Left lobe of liver (tissue), 2 donors: ENCODE data around the gene CA10. TPM values are rescaled to one million over a fixed set of nuclear protein-coding genes. Genes with fewer than 3 reads are reported as not detected.
A peak's percentile ranks its signal among the peaks of the same experiment; 100 is the strongest.

Experiments
- ATAC-seq: fragments of 200-7000 bp; cut with Tn5 transposase; one replicate; pipeline ENCODE4 v1.9.1; 2020; ENCODE audit warnings: mild to moderate bottlenecking, moderate library complexity
- DNase-seq: peaks from one replicate; pipeline ENCODE4 v3.0.0-alpha.2; 2020; ENCODE audit warnings: low spot score
- total RNA-seq: library from RNA; stranded (reverse); gene quantifications from one replicate; pipeline ENCODE4 v1.2.1, GENCODE V29; 2021
- donor health status: DM: no; HTN: no; CAD: no; lungs with moderate emphysema.
- donor health status: DM: no; HTN: yes; CAD: no.

Gene CA10
- total RNA-seq, 1 donor from 2014 or later = not detected

DNA sequence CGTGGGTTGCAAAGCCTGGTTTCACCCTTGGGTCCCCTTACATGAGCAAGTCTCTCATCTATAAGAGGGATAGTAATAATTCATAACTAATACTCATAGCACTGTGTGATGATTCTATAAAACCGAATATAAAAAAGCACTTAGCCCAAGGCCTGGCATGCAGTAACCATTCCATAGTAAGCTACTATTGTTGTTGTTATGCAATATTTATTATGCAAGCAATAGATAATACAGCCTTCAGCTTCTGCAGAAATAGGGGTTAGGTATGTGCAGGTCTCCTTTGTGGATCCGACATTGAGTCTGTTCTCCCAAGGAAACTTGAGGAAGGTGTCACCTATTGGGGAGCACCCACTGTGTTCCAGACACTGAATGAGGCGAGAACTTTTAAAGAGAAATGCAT, 497.1 kb downstream of the CA10 start:
- no peak for ATAC-seq
- no peak for DNase-seq

DNA sequence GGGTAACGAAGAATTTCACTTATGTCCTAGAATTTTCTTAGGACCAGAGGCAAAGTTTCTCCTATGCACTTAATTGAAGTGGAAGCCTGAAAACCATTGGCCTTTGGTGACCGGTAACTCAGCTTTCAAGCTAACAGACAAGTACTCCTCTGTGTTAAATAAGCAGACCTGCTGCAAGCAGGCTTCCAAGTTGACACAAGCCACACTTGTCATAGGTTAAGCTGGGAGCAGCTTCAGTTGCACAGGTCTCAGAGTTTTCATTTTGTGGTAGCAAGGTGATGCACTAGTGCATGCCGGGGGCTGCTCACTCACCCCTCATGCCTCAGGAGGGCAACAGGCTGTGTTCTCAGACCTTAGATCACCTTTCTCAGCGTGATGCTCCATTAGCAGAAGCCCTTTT, 498.2 kb downstream of the CA10 start:
- ATAC-seq = no peak
- no peak for DNase-seq

DNA sequence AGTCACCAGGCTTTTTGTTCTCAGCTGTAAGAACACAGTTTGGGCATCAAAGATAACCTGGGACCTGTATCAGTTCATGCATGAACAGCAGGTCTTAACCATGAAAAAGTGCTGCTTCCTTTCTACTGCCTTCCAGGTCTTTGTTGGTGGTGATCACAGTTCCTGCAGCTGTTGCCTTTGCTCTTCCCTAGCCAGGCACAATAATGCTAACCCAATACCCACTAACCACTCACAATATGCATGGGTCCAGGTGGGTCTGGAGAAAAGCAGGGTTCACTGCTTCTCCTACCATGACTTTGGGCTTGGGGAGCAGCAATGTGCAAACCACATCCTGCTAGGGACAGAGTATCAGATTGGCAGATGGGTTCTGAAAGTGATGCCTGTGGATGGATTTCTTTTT, 501.3 kb downstream of the CA10 start:
- ATAC-seq (no peak), DNase-seq (no peak)

DNA sequence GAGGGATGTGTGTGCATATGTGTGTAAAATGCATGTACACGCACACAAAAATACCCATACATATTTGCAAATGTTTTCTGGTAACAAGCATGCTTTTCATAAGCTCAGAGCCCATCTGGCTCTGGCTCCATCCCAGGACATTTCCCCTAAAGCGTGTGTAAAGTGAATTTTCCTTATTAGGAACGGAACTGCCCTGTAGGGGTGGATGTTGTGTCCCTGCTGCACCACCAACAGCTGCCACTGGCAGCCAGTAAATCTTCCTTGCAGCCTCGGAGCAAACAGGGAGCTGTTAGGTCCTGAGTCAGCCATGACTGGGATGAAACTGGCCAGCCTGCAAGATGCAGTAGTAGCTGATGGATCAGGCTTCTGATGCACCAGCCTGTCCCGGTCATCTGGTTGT, 504.6 kb downstream of the CA10 start:
- no peak for ATAC-seq

DNA sequence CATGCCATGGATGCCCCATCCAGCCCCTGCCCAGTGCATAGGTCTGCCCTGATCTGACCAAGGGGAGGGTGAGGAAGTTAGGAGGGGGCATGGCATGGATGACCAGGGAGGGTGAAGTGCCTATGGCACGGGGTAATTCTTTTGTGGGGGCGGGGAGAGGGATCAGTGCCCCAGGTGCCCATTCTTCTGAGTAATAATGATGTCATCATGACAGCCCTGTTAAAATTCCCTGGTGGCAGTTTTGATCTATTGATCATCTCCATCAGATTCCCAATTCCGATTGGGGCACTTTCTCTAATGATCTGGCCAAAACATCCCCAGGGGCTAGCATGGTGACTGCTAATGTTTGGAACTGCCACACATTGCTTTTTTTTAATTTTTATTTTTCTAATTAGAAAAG, 506.0 kb downstream of the CA10 start:
- DNase-seq (no peak), ATAC-seq (no peak)

More for the DNA sequence above, 504.6 kb downstream of the CA10 start:
- no peak for DNase-seq

DNA sequence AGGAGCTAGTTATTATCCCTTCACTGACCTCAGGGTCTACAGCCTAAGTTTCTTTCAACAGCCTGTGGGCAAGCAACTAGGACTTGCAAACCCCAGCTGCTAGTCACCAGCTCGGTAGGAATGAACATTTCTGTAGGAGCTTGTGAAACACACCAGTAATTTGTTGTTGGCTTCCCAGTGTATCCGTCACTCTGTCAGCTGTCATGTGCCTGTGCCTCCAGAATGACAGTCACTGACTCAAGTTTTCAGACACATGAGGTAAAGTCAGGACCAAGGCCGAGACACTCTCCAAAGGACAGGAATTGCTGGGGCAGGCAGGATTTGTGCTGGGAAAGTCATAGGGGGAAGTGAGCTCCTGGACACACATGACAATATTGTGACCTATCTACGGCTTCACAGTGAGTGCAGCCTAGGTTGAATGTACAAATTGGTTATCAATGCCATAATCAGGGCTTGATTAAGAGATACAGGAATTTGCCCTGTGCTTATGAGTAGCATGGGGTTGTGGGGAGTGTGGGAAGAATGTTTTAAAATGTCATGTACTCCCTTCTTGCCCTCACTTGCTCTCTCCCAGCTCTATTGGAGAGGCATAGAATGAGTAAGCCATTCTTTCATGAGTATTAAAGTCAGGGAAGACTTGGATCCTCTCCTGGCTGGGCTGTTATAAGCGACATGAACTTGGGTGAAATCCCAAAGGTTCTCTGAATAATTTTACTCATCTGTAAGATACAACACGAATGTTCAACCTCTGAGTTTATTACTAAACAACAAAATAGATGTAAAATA, 506.8 kb downstream of the CA10 start:
- ATAC-seq = no peak

DNA sequence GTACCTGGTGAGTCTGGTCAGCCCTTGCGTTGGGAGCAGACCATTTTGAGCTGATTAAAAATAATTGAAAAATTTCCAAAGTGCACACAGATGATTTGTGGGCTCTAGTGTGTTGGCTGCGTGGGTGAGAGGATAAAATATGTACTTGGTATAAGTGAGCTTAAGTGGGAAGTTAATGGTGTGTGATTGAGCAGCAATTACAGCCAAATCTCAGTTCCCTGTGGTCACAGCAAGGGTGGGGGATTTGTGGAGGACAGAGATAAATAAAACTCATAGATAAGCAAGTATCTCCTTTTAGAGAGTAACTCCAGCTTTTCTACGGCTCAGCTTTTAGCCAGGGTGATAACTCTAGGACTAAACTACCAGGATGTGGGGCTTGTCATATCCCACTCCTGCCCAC, 507.7 kb downstream of the CA10 start:
- ATAC-seq (no peak), DNase-seq (no peak)

More for the DNA sequence above, 506.8 kb downstream of the CA10 start:
- DNase-seq = no peak

DNA sequence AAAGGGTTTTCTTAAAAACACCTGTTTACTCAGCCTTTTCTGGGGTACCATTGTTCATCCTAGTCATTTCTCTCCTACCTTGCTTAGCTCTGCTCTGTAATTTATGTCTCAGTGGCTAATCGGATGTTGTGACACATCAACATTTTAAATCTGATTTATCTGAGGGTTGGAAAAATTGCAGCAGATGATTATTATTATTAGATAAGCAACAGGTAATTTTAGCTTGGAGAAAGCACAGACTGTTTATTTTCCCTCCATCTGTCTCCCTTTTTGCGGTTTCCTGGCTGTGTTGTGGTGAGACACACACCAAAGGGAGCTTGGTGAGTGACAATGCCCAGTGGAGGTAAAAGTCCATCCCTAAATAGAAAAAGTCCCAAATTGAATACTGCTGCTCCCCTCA, 508.3 kb downstream of the CA10 start:
- DNase-seq = no peak
- ATAC-seq = no peak

DNA sequence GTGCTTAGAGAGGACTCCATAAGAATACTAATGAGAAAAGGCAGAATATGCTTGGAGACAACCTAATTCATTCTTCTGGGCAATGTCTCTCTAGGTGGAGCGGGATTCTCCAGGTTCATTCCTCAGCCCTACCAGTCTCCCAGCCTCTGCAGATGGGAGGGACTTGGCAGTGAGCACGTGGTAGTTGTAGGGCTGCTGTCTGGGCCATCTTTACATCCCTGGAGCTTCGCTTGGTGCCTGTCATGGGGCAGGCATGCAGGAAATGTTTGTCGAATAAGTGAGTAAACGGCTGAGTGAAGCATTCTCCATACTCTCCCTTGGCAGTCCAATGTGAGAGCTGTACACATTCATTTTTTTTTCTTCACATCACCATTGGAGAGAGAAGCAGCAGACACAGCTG, 510.7 kb downstream of the CA10 start:
- ATAC-seq (no peak), DNase-seq (no peak)

DNA sequence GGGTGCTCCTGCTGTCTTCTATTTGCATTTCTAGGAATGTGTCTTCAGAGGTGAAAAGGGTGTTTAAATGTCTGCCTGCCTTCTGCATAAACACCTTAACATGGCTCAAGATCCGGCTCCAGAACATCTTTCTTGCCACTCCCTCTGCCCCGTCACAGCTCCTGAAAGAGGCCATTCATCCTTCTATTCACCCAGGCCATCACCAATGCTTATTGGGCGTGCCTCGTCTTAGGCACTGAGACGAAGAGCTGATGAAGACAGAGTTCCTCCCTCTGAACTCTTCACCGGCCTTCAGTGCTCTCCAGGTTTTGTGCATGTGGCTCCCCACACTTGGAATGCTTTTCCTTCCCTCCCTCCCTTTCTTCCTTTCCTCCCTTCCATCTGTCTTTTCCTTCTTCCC, 511.4 kb downstream of the CA10 start:
- no peak for DNase-seq
- ATAC-seq = no peak

DNA sequence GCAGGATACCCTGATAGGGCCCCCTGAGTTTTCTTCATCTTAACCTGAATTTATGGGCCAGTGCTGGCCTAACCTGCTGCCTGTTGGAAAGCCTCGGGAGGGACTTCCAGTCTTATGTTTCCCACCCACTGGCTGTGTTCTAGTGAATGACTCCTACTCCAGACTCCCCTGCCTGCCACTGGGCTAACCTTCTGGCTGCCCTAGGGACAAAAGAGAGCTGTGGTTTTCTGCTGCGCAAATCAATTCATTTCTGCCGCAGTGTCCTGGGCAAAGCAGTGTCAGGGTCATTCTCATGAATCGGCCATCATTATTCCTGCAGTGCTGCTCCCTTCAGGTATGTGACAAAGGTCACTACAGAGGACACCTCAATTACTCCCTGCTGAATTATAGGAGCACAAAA, 512.0 kb downstream of the CA10 start:
- ATAC-seq (no peak), DNase-seq (no peak)

DNA sequence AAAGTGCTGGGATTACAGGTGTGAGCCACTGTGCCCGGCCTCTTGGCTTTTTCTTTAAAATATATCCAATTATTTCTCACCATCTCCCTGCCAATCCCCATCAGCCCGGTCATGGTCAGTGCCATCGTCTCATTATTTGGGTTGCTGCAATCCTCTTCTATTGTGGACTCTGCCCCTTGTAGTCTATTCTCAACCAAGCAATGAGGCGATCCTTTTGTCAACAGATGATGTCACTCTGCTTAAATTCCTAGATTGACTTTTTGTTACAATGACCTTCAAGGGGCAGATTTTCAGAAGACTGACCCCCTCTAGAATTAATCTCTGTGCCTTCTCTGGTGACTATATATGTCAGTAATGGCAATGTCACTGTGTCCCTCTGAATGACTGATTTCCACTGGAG, 513.5 kb downstream of the CA10 start:
- peak; percentile 70 for ATAC-seq
- DNase-seq = no peak

DNA sequence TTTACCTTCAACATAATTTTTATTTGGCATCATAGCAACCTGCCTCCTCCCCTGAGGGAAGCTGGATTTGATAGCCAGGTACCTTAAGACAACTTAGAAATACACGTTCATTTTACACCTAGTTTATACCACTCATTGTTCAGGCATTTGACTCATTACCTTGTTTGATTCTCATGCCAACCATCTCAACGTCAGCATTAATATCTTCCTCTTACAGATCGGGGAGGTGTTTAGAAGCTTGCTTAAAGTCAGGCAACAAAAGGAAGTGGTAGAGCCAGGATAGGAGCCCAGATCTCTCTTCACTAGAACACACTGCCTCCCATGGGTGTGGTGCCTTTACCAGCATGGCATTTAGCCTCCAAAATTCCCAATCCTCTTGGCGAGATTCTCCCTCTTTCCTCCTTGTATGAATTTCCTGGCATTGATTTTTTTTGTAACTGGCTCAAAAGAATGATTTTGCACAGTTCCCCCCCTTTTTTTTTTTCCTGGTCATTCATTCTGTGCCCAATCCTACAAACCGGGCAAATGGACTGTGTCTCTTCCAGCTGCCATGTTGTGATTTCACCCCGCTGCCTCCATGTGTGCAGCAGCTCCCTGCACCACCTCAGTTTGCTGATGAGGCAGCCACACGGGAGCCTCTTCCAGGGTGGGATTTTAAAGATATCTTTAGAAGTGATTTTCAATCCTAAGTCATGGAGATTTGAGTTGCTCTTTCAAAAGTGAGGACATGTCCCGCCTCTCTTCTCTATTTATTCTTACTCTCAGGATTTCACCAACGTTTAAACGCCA, 514.6 kb downstream of the CA10 start:
- ATAC-seq (no peak), DNase-seq (no peak)

DNA sequence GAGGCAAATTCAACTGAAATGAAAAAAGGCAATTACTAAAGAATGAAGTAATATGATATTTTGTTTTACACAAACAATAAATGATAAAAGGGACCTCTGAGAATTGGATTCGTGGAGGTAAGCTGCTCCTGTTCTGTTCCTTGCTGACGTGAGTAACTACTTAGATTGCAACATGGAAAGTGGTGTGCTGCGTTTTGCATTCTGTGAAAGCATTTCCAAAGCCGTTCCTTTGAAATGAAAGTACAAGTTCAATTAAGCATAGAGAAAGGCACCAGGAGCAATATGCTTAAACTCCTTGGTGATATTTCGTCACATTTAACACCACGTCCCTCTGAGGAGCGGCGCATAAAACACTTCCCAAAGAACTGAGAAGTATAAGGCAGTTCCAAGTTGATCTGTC, 516.5 kb downstream of the CA10 start:
- DNase-seq = no peak
- peak; percentile 36 for ATAC-seq

DNA sequence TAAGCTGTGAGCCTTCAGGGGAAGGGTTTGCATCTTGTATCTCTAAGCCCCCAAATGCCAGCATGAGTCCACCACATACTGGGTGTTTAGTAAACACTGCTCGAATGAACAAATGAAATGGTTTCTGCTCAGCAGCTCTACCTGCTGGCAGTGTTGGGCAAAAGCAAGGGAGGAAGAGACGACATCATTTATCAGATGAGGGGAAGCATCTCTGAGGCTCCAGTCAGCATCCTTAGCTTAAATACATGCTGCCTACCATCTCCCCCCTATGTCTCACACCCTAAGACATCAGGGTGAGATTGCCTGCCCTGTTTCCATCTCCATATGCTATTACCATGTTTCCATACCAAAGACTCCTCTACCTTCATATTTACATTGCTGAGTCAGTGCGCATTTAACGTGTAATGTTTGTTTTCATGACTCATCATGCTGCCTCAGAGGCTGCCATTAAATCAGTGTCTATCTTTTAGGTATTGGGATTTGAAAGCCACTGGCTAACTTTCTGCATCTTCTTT, 518.3 kb downstream of the CA10 start:
- no peak for DNase-seq
- peak; percentile 68 for ATAC-seq

DNA sequence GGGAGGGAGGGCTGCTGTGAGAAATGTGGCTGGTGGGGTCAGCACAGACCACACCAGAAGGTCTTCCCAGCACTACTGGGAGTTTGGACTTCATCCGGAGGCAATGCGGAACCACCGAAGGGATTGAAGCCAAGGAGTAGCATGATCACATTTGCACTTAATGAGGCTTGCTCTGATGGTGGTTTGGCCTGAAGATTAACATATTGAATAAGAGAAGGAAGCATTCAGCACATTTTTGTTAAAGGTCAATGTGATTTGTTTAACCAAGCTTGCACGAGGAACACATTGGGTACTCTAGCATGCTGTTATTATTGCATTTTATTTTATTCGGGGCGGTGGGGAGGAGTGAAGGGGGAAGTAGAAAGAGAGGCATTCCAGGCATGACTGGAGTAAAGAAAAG, 519.5 kb downstream of the CA10 start:
- ATAC-seq (no peak), DNase-seq (no peak)

DNA sequence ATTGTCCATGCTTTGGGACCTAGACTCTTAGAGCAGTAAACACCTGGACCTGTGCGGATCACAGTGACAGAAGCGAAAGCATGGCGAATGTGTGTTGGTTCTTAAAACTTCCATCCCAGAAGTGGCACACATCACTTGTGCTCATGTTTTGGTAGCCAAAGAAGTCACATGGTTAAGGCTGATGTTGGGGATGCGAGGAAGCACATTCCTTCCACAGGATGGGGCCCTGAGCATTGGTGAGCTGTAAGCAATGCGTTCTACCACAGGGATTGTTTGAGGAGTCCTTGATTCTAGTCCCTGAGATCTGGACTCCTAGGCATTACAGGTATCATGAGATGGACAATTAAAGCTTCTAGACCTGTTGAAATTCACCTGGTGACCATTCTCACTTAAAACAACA, 522.2 kb downstream of the CA10 start:
- ATAC-seq (no peak), DNase-seq (no peak)

DNA sequence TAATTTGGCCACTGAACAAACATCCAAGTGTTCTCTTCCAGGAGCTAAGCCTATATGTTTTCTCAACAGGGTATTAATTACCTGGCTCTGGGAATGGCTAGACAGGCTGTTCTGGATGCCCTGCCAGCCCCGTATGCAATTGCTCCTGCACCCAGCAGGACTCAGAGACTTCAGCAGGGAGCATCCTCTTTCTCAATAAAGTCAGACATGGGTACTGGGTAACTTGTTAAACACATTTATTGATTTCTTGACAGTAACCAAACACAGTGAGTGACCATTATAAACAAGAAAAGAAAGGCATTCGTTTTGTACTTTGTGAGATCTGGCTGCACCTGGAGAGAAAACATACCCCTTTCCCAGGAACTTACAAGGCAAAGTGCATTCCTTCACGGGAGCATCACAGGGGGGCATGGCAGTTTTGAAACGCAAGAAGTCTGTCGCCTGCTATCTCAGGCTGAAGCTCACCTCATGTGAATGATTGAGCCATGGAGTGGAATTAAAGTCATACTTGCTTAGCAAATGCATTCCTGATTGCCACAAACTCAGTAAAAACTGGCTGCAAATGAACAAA, 528.3 kb downstream of the CA10 start:
- ATAC-seq (peak; percentile 96), DNase-seq (peak; percentile 47)

DNA sequence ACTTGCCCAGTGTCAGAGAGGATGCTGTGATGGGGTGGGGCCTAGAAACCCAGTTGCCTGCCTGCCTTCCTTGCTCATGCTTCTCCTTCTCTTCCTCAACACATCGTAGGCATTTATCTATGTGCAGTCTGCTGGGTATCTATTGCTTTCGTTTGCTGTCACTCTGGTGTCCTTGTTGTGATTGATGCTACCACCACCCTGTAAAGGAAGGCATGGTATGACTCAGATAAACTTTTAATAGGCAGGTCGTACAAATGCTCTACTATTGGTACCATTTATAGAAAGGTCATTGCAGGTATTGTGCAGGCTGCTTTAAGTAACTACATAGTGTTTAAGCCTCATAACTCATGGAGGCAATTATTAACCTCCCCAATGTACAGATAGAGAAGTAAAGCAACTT, 529.3 kb downstream of the CA10 start:
- no peak for DNase-seq
- ATAC-seq = no peak

DNA sequence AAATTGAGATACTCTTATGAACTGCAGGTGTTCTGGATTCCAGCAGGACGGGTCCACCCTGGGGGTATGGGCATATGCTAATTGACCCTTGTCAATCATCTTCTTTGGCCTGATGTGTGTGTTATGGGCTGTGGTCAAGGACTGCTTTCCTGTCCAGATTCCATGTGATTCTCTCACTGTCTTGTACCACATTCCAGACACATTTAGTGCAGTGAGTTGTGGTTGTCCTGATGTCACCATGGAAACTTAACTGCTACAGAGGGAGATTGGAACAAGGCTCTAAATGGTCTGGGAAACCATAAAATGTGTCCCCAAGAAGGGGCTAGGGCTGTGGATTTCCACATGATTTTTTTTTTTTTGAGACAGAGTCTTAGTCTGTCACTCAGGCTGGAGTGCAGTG, 530.7 kb downstream of the CA10 start:
- ATAC-seq (no peak), DNase-seq (no peak)

DNA sequence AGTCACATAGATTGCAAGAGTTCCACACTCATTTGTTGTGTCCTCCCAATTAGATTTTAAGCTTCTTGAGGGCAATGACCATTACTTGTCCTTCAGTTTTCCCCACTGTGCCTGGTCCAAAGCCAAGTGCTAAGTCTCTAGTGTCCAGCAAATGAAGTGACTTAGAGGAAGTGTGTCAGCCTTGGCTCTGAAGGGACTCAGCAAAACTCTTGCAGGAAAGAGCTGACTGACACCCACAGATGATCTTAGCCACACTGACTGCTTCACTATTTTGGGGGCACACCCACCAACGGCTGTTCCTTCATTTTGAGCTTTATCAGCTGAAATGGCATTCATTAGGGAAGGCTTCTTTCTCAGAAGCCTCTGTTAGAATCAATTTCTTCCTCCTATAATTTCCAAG, 540.0 kb downstream of the CA10 start:
- ATAC-seq = no peak
- DNase-seq = no peak

DNA sequence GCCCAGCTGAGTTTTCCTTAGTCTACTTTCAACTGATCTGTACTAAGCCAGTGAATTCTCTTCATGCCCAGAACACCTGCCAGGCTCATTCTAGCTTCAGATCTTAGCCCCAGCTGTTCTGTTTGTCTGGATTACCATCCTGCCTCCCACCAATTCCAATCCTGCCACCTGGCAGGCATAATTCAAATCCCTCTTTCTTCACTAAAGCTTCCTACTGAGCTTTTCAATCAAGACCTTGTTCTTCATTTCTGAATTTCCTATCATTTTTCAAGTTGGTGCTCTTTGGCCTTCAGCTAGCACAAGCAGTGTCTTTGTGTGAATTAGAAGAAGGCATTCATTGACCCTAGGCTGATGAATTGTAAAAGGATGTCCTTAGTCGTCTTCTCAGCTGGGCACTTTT, 540.5 kb downstream of the CA10 start:
- DNase-seq (no peak), ATAC-seq (no peak)
